Right lobe of liver (tissue), 4 donors: ENCODE results near the gene SCRT2.

Source experiments
- CTCF ChIP-seq, 4 donors: fragments of 200-600 bp in 3 of 4; fragments of 450-650 bp in 1 of 4; IDR thresholded peaks; one replicate each; pipeline versions ENCODE4 v1.5.1 to v1.8.0; 2016 to 2022; ENCODE audit warnings: antibody characterized with exemption in 4 of 4, mild to moderate bottlenecking in 2 of 4
- POLR2A ChIP-seq: fragments of 450-650 bp; IDR thresholded peaks from one replicate; pipeline ENCODE4 v1.6.1; 2017; ENCODE audit warnings: antibody characterized with exemption, mild to moderate bottlenecking
- donor health status: DM: no; HTN: no; CAD: no.
- donor health status: DM: no; HTN: no; CAD: no.
- donor health status: DM: no; HTN: yes; CAD: no.

GRCh38 chr20:623021-623420 lies 52.6 kb downstream of the SCRT2 start:
- TF ChIP-seq CTCF (IDR thresholded peaks at IDR 0.05): no peak
- no peak for TF ChIP-seq POLR2A
